AG09309 (cell line): ENCODE measurements around the gene CCDC116.
A peak's percentile ranks its signal among the peaks of the same experiment; 100 is the strongest.
"Not testable (repeated sequence)": the region's sequence is repeated elsewhere in the genome, so short reads cannot be mapped to it uniquely, and the experiment has no call there.

Experiments used
- DNase-seq: peaks from one replicate; pipeline ENCODE4 v3.0.0-alpha.2; 2010; ENCODE audit warnings: low read depth
- H3K4me3 ChIP-seq: 2 replicates; pipeline ENCODE4 v1.5.1; 2011; ENCODE audit warnings: mild to moderate bottlenecking, low read depth, low read length, moderate library complexity; ENCODE audit not compliant: control insufficient read depth
- TF ChIP-seq, protein P1 (sequence below): IDR thresholded peaks from 2 replicates; pipeline ENCODE4 v1.5.1; 2011; ENCODE audit warnings: mild to moderate bottlenecking, low read depth, low read length, inconsistent platforms; ENCODE audit not compliant: insufficient read depth, control insufficient read depth; ENCODE audit errors: missing control alignments

CCDC116 gene

DNA sequence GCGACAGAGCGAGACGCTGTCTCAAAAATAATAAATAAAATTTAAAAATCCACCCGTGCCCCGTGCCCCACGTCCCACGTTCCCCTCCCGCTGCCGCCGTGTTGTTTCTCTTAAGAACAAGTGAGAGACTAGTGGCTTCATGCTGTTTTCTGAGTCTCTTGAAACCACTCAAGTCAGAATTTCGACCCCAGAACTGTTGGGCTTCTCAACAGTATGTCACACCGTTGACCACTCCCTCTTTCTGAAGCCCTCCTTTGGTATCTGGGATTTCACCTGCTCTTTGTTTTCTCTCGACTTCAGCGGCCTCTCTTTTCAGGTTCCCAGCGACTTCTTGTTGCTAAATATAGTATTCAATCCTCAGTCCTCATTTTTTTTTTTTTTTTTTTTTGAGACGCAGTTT lies 34.2 kb downstream of the CCDC116 start:
- no peak for DNase-seq
- TF ChIP-seq, protein P1, sequence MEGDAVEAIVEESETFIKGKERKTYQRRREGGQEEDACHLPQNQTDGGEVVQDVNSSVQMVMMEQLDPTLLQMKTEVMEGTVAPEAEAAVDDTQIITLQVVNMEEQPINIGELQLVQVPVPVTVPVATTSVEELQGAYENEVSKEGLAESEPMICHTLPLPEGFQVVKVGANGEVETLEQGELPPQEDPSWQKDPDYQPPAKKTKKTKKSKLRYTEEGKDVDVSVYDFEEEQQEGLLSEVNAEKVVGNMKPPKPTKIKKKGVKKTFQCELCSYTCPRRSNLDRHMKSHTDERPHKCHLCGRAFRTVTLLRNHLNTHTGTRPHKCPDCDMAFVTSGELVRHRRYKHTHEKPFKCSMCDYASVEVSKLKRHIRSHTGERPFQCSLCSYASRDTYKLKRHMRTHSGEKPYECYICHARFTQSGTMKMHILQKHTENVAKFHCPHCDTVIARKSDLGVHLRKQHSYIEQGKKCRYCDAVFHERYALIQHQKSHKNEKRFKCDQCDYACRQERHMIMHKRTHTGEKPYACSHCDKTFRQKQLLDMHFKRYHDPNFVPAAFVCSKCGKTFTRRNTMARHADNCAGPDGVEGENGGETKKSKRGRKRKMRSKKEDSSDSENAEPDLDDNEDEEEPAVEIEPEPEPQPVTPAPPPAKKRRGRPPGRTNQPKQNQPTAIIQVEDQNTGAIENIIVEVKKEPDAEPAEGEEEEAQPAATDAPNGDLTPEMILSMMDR: no peak
- peak overlapping the region; percentile 97 for H3K4me3 ChIP-seq

GRCh38 chr22:21669026-21669425 lies 36.5 kb downstream of the CCDC116 start:
- DNase-seq: no peak
- H3K4me3 ChIP-seq: no peak overlapping the region
- TF ChIP-seq, protein P1: no peak

- no peak for DNase-seq
- TF ChIP-seq, protein P1: no peak
- no peak overlapping the region for H3K4me3 ChIP-seq
These were observed 39.6 kb downstream of the CCDC116 start for GRCh38 chr22:21672107-21672629.

GRCh38 chr22:21673534-21674321 lies 41.2 kb downstream of the CCDC116 start:
- H3K4me3 ChIP-seq: no peak overlapping the region
- no peak for DNase-seq
- TF ChIP-seq, protein P1: no peak

GRCh38 chr22:21674638-21675245 lies 42.2 kb downstream of the CCDC116 start:
- H3K4me3 ChIP-seq: no peak overlapping the region
- no peak for DNase-seq
- TF ChIP-seq, protein P1: no peak

- DNase-seq: no peak
- TF ChIP-seq, protein P1: no peak
- no peak overlapping the region for H3K4me3 ChIP-seq
These were observed 45.3 kb downstream of the CCDC116 start for GRCh38 chr22:21677606-21678443.

DNA sequence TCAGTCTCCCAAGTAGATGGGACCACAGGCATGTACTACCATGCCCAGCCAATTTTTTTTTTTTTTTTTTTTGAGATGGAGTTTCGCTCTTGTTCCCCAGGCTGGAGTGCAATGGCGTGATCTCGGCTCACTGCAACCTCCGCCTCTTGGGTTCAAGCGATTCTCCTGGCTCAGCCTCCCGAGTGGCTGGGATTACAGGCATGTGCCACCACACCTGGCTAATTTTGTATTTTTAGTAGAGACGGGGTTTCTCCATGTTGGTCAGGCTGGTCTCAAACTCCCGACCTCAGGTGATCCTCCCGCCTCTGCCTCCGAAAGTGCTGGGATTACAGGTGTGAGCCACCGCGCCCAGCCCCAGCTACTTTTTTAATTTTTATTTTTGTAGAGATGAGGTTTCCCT lies 46.3 kb downstream of the CCDC116 start:
- H3K4me3 ChIP-seq, DNase-seq: not testable (repeated sequence)
